C4-2B (cell line): ENCODE results near the gene NLRP3.

Source experiments
- H3K27ac ChIP-seq: fragments of 450-650 bp; 2 replicates; pipeline ENCODE4 v1.5.1; 2017
- ZFX ChIP-seq: fragments of 450-650 bp; IDR thresholded peaks from 2 replicates; pipeline ENCODE4 v1.6.1; 2017
- TF ChIP-seq, protein P1 (sequence below): fragments of 450-650 bp; conservative IDR thresholded peaks from 2 replicates; pipeline ENCODE4 v1.5.1; 2017; ENCODE audit warnings: mild to moderate bottlenecking

The NLRP3 gene

GRCh38 chr1:247431643-247432042 lies 15.7 kb downstream of the NLRP3 start:
- no peak for TF ChIP-seq ZFX
- TF ChIP-seq, protein P1, sequence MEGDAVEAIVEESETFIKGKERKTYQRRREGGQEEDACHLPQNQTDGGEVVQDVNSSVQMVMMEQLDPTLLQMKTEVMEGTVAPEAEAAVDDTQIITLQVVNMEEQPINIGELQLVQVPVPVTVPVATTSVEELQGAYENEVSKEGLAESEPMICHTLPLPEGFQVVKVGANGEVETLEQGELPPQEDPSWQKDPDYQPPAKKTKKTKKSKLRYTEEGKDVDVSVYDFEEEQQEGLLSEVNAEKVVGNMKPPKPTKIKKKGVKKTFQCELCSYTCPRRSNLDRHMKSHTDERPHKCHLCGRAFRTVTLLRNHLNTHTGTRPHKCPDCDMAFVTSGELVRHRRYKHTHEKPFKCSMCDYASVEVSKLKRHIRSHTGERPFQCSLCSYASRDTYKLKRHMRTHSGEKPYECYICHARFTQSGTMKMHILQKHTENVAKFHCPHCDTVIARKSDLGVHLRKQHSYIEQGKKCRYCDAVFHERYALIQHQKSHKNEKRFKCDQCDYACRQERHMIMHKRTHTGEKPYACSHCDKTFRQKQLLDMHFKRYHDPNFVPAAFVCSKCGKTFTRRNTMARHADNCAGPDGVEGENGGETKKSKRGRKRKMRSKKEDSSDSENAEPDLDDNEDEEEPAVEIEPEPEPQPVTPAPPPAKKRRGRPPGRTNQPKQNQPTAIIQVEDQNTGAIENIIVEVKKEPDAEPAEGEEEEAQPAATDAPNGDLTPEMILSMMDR: no peak
- H3K27ac ChIP-seq: no peak overlapping the region

GRCh38 chr1:247434005-247434404 lies 18.0 kb downstream of the NLRP3 start:
- no peak for TF ChIP-seq ZFX
- TF ChIP-seq, protein P1: no peak
- H3K27ac ChIP-seq: no peak overlapping the region

GRCh38 chr1:247435030-247435758 lies 19.2 kb downstream of the NLRP3 start:
- TF ChIP-seq, protein P1: no peak
- no peak for TF ChIP-seq ZFX
- no peak overlapping the region for H3K27ac ChIP-seq

GRCh38 chr1:247435759-247436147 lies 19.8 kb downstream of the NLRP3 start:
- no peak overlapping the region for H3K27ac ChIP-seq
- TF ChIP-seq ZFX: no peak
- TF ChIP-seq, protein P1: no peak

- TF ChIP-seq ZFX: no peak
- TF ChIP-seq, protein P1: no peak
- H3K27ac ChIP-seq: no peak overlapping the region
Measured at GRCh38 chr1:247437551-247438505, 21.9 kb downstream of the NLRP3 start.

GRCh38 chr1:247440001-247440620 lies 24.1 kb downstream of the NLRP3 start:
- TF ChIP-seq, protein P1: no peak
- no peak for TF ChIP-seq ZFX
- no peak overlapping the region for H3K27ac ChIP-seq

GRCh38 chr1:247441606-247442005 lies 25.6 kb downstream of the NLRP3 start:
- TF ChIP-seq, protein P1: no peak
- TF ChIP-seq ZFX: no peak

More at GRCh38 chr1:247441606-247442005, 25.6 kb downstream of the NLRP3 start:
- no peak overlapping the region for H3K27ac ChIP-seq
